ENCODE measurements around the gene RNF207. TPM values are rescaled to one million over a fixed set of nuclear protein-coding genes. Genes with fewer than 3 reads are reported as not detected.

The RNF207 gene
- total and polyA plus RNA-seq, 2 of the 8 experiments (the other 6 are each of a cell fraction or from before 2014, with no cell fraction given): 3.9 to 5.4 TPM

DNA sequence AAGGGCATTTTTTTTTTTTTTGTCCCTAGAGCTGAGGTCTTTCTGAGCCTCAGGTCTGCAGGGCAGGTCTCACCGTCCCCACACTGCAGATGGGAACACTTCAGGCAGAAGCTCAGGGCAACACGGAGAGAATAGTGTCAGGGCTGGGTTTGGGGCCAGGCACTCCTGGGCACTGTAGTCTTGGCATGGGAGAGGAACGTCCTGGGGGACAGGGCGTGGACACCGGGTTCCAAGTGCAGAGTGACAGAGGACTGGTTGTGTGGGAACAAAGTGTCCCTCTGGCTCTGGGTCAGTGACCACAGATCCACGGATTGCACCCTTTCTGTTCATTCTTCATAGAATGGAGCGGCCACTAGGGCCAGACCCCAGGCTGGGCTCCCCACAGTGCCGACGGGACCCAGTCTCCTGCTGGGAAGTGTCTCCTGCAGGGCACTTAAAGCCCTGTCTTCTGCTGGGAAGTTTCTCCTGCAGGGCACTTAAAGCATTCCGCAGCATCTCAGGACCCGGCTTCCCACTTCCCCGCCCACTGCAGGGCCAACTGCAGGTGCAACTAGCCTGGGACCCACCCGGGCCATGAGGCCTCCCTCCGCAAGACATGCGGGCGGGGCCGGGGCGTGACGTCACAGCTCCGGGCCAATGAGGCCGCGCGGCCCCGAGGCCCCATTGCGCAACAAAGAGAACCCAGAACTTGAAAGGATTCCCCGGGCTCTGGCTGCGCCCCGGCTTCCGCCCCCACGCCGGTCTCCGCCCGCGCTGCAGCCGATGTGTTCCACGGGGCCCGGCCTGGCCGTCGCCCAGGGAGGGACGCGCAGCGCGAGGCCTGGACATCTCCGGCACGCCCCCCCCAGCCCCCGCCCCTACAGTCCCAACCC lies 53.8 kb downstream of the RNF207 start:
- Histone ChIP-seq H3K79me1 (ENCODE audit: low read depth, low read length) (no peaks in the 10 kb centered on the region), H2AK5ac (ENCODE audit: low read depth, low read length) (no peak overlapping the region), H3K18ac (ENCODE audit: extremely low read depth, low read length) (no peak overlapping the region; the same call in 1 of the 2 replicates), H3K56ac (replicated peaks; ENCODE audit: insufficient read length, low read depth, low read length) (no peak overlapping the region), H3K23ac (ENCODE audit: insufficient read length) (no peak overlapping the region), H3K27me3 (replicated peaks in 1 of 4; ENCODE audit: control insufficient read depth in 3 of 4, extremely low read depth in 1 of 4, insufficient read depth in 3 of 4, low read length in 3 of 4) (peaks cover 0 to 20% (median 13%) of the 10 kb centered on the region in 4 experiments; a peak in 3 of 7 replicates), H3K23me2 (ENCODE audit: low read depth, low read length) (peaks cover 7% of the 10 kb centered on the region; the same call in 1 of the 2 replicates), H3K4ac (replicated peaks; ENCODE audit: insufficient read length, low read depth, low read length) (no peak overlapping the region), H2AFZ (ENCODE audit: low read length) (no peak overlapping the region), H2BK15ac (ENCODE audit: low read length) (no peak overlapping the region), H4K20me1 (replicated peaks in 1 of 2; ENCODE audit: control insufficient read depth in 1 of 2, insufficient read depth in 2 of 2, low read length in 2 of 2) (peaks cover 12 to 20% of the 10 kb centered on the region in 2 experiments), H3K79me2 (ENCODE audit: control insufficient read depth in 1 of 2, insufficient read depth in 2 of 2, low read length in 2 of 2) (no peaks in the 10 kb centered on the region), H4K5ac (ENCODE audit: insufficient read length, low read depth, low read length) (no peak overlapping the region), H2BK120ac (replicated peaks; ENCODE audit: low read depth, low read length) (no peak overlapping the region), H3K14ac (ENCODE audit: insufficient read length) (no peak overlapping the region), H3K27ac (ENCODE audit: low read depth, low read length) (no peak overlapping the region), H3K4me3 (ENCODE audit: extremely low read depth in 1 of 4, insufficient read depth in 2 of 4, low read depth in 3 of 4, low read length in 4 of 4) (peak overlapping the region; percentile 45 to 86 (median 50)), H2BK20ac (ENCODE audit: low read length) (no peak overlapping the region), H3K36me3 (ENCODE audit: control insufficient read depth in 2 of 4, insufficient read depth in 4 of 4, low read length in 3 of 4) (no peaks in the 10 kb centered on the region), H2BK5ac (ENCODE audit: low read depth, low read length) (no peak overlapping the region), H4K8ac (ENCODE audit: extremely low read depth, insufficient read depth, low read length) (no peak overlapping the region), H3K9me3 (ENCODE audit: insufficient read depth in 2 of 2, low read depth in 1 of 2, low read length in 1 of 2) (no peaks in the 10 kb centered on the region), H4K91ac (replicated peaks; ENCODE audit: insufficient read length, low read length) (no peak overlapping the region), H3K9ac (replicated peaks in 1 of 4; ENCODE audit: extremely low read depth in 1 of 4, low read depth in 3 of 4, low read length in 3 of 4) (no peak overlapping the region), H2BK12ac (ENCODE audit: low read depth, low read length) (no peak overlapping the region), H3K4me2 (ENCODE audit: insufficient read depth in 1 of 2, low read depth in 2 of 2, low read length in 2 of 2) (peak overlapping the region; percentile 67 to 70), H3K4me1 (replicated peaks in 1 of 4; ENCODE audit: control insufficient read depth in 3 of 4, insufficient read depth in 4 of 4, low read length in 3 of 4) (peaks cover 0 to 13% (median 3%) of the 10 kb centered on the region in 4 experiments; a peak in 6 of 7 replicates)
- DNase-seq (ENCODE audit: low read depth in 1 of 2, low spot score in 2 of 2) (peak in 1 of 2 experiments; percentile 91), FAIRE-seq (no peak)
- POLR2A ChIA-PET (ENCODE audit: partially characterized antibody): interaction anchor here (0.8 to 2.8 kb wide), 2 partner anchors 10 to 213 kb away, joined by 3 to 16 read pairs; no protein-coding TSS in a partner anchor
- CTCF ChIA-PET (ENCODE audit: partially characterized antibody): interaction anchor here (0.9 to 17.6 kb wide), 8 partner anchors 13 to 98 kb away, joined by 3 to 280 read pairs (median 4); no protein-coding TSS in a partner anchor
- WGBS, 2 experiments (ENCODE audit: extremely low coverage in 1 of 2, insufficient coverage in 1 of 2, insufficient read length in 1 of 2, insufficient replicate concordance in 2 of 2, low coverage in 1 of 2, low lambda C conversion rate in 2 of 2, missing lambda C conversion rate in 1 of 2): 27% methylated on average over 22 of the region's 46 CpGs; no CpG with 5 or more reads in 1 of the 2 experiments
- TF ChIP-seq SIN3A (conservative IDR thresholded peaks at IDR 0.05 in 1 of 2, IDR thresholded peaks at IDR 0.05 in 1 of 2; ENCODE audit: low read depth in 1 of 2, low read length in 2 of 2) (no peak), BCL11A (IDR thresholded peaks at IDR 0.05; ENCODE audit: low read depth in 2 of 2, low read length in 2 of 2) (no peak), KDM4A (IDR thresholded peaks at IDR 0.05; ENCODE audit: low read depth, low read length, severe bottlenecking) (peak; percentile 52), SRF (IDR thresholded peaks at IDR 0.05; ENCODE audit: low read depth, low read length) (no peak), JUND (IDR thresholded peaks at IDR 0.05; ENCODE audit: low read length) (peak; percentile 53; the same call in 1 of the 2 replicates), GTF2F1 (IDR thresholded peaks at IDR 0.05; ENCODE audit: borderline replicate concordance, low read depth, low read length) (no peak), SP4 (IDR thresholded peaks at IDR 0.05; ENCODE audit: low read length) (no peak), POLR2A (IDR thresholded peaks at IDR 0.05; ENCODE audit: control extremely low read depth in 1 of 2, low read depth in 2 of 2, low read length in 2 of 2) (no peak)
- TF ChIP-seq, protein P1, sequence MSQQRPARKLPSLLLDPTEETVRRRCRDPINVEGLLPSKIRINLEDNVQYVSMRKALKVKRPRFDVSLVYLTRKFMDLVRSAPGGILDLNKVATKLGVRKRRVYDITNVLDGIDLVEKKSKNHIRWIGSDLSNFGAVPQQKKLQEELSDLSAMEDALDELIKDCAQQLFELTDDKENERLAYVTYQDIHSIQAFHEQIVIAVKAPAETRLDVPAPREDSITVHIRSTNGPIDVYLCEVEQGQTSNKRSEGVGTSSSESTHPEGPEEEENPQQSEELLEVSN (IDR thresholded peaks at IDR 0.05): peak; percentile 54; the same call in 1 of the 2 replicates
- TF ChIP-seq, protein P2, sequence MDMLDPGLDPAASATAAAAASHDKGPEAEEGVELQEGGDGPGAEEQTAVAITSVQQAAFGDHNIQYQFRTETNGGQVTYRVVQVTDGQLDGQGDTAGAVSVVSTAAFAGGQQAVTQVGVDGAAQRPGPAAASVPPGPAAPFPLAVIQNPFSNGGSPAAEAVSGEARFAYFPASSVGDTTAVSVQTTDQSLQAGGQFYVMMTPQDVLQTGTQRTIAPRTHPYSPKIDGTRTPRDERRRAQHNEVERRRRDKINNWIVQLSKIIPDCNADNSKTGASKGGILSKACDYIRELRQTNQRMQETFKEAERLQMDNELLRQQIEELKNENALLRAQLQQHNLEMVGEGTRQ (IDR thresholded peaks at IDR 0.05; ENCODE audit: low read length): no peak
